ENCODE measurements around the gene COL4A2.

The COL4A2 gene

GRCh38 chr13:110272651-110273050 is 34.4 kb upstream of the COL4A2 start:
- no peak for DNase-seq (ENCODE audit: low spot score)

GRCh38 chr13:110273254-110273653 is 33.8 kb upstream of the COL4A2 start:
- no peak for DNase-seq (ENCODE audit: low spot score)

- DNase-seq (ENCODE audit: low spot score), result no peak
Measured at GRCh38 chr13:110274687-110275086, 32.4 kb upstream of the COL4A2 start.

- no peak for DNase-seq (ENCODE audit: low spot score)
Measured at GRCh38 chr13:110275931-110276552, 31.0 kb upstream of the COL4A2 start.

- DNase-seq (ENCODE audit: low spot score), result no peak
Measured at GRCh38 chr13:110276553-110276950, 30.5 kb upstream of the COL4A2 start.

- no peak for DNase-seq (ENCODE audit: low spot score)
Measured at GRCh38 chr13:110277357-110277975, 29.6 kb upstream of the COL4A2 start.

- no peak for DNase-seq (ENCODE audit: low spot score)
Measured at GRCh38 chr13:110278859-110279258, 28.2 kb upstream of the COL4A2 start.

GRCh38 chr13:110279684-110280083 is 27.4 kb upstream of the COL4A2 start:
- no peak for DNase-seq (ENCODE audit: low spot score)

- no peak for DNase-seq (ENCODE audit: low spot score)
Measured at GRCh38 chr13:110280231-110280813, 26.8 kb upstream of the COL4A2 start.

- DNase-seq (ENCODE audit: low spot score), result no peak
Measured at GRCh38 chr13:110280985-110281688, 25.9 kb upstream of the COL4A2 start.

GRCh38 chr13:110281736-110282135 is 25.3 kb upstream of the COL4A2 start:
- DNase-seq (ENCODE audit: low spot score), result no peak

GRCh38 chr13:110282316-110282841 is 24.7 kb upstream of the COL4A2 start:
- DNase-seq (ENCODE audit: low spot score), result no peak

GRCh38 chr13:110283736-110284517 is 23.2 kb upstream of the COL4A2 start:
- DNase-seq (ENCODE audit: low spot score), result no peak

GRCh38 chr13:110284779-110285484 is 22.2 kb upstream of the COL4A2 start:
- DNase-seq (ENCODE audit: low spot score), result no peak

- no peak for DNase-seq (ENCODE audit: low spot score)
Measured at GRCh38 chr13:110285991-110286832, 20.9 kb upstream of the COL4A2 start.

- DNase-seq (ENCODE audit: low spot score), result no peak
Measured at GRCh38 chr13:110286833-110287819, 20.0 kb upstream of the COL4A2 start.

GRCh38 chr13:110289174-110289573 is 17.9 kb upstream of the COL4A2 start:
- DNase-seq (ENCODE audit: low spot score), result no peak

- no peak for DNase-seq (ENCODE audit: low spot score)
Measured at GRCh38 chr13:110289661-110290060, 17.4 kb upstream of the COL4A2 start.

GRCh38 chr13:110290153-110290552 is 16.9 kb upstream of the COL4A2 start:
- DNase-seq (ENCODE audit: low spot score), result no peak

Data from CD4-positive, alpha-beta T cell treated with Interleukin-15 for 4 hours (primary cell).